ENCODE results near the gene LRP3.
"Not testable (repeated sequence)": the region's sequence is repeated elsewhere in the genome, so short reads cannot be mapped to it uniquely, and the experiment has no call there.

Gene LRP3, protein sequence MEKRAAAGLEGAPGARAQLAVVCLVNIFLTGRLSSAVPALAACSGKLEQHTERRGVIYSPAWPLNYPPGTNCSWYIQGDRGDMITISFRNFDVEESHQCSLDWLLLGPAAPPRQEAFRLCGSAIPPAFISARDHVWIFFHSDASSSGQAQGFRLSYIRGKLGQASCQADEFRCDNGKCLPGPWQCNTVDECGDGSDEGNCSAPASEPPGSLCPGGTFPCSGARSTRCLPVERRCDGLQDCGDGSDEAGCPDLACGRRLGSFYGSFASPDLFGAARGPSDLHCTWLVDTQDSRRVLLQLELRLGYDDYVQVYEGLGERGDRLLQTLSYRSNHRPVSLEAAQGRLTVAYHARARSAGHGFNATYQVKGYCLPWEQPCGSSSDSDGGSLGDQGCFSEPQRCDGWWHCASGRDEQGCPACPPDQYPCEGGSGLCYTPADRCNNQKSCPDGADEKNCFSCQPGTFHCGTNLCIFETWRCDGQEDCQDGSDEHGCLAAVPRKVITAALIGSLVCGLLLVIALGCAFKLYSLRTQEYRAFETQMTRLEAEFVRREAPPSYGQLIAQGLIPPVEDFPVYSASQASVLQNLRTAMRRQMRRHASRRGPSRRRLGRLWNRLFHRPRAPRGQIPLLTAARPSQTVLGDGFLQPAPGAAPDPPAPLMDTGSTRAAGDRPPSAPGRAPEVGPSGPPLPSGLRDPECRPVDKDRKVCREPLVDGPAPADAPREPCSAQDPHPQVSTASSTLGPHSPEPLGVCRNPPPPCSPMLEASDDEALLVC

DNA sequence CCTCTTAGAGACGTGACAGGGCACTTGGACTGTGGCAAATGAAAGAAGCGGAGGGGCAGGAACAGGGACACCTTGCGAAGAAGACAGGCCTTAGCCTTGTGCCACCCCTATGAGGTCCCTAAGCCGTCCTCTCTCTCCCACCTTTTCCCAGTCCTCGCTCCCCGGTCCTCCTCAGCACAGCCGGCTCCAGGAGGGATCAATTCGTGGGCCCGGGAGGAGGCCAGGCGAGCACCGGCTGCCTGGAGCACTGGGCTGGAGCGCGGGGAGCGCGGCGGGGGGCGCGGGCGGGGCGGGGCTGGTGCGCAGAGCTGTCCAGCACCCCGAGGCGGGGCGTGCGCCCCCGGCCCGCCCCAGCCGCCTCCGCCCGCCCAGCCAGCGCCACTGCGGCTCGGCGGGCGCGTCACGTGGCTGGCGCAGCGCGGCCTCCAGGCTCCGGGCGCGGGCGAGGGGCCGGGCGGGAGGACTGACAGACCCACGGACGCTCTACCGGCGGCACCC is at the start of gene LRP3:
TSS of gene LRP3 (plus strand) at position 466 of the 498 bp plus-strand sequence. CDS start 456 bp downstream, outside the sequence.
- in situ Hi-C loops (cut with MboI; ENCODE audit: low sequenced_read_pairs): no loop called here

- in situ Hi-C loops (cut with MboI; ENCODE audit: low sequenced_read_pairs): loop anchor here (25.0 kb wide), 1 partner anchor 266 kb away; no protein-coding TSS in a partner anchor
Observed at GRCh38 chr19:33146209-33146608, 47.9 kb upstream of the LRP3 start.

DNA sequence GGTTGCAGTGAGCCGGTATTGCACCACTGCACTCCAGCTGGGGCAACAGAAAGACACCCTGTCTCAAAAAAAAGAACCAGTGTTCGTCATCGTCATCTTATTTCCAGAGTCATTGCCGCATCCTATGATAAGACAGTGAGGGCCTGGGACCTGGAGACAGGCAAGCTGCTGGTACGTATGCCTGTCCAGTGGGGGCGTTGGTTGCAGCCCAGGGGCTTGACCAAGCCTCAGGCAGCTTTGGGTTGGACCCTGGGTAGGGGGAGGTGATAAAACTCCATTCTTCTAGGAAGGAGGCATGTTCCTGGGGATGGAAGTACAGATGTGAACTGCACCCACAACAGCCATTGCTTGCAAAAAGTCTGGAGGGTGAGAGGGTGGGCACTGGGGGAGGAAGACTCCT is 46.6 kb upstream of the LRP3 start:
- in situ Hi-C loops (cut with MboI; ENCODE audit: low sequenced_read_pairs): loop anchor here (25.0 kb wide), 1 partner anchor 265 kb away; no protein-coding TSS in a partner anchor

DNA sequence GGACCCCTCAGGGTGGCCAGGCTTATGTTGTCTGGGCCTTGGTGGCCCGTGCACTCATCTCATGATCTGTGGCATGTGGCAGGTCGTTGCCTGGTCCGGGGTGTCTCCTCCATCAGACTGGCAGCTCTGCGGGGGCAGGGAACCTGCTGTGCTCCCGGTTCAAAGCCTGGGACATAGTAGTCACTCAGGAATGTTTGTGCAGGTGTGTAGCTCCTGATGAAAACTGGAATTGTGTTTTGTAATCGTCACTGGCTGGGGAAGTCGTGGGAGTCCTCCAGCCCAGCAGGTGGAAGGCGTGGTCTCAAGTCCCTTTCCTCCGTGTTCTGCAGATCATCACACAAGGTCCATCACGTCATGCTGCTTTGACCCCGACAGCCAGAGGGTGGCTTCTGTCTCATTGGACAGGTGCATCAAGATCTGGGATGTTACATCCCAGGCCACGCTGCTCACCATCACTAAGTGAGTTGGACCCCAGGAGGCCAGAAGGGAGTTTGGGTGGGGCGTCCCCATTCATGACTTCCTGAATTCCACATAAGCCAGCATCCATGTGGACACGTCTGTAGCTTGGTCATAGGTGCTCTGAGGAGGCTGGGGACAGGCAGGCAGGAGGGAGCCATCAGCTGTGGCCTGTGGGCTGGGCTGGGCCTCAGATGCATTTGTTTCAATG is 43.1 kb upstream of the LRP3 start:
- in situ Hi-C loops (cut with MboI; ENCODE audit: low sequenced_read_pairs): no loop called here

GRCh38 chr19:33152176-33152575 is 42.0 kb upstream of the LRP3 start:
- in situ Hi-C loops (cut with MboI; ENCODE audit: low sequenced_read_pairs): no loop called here

DNA sequence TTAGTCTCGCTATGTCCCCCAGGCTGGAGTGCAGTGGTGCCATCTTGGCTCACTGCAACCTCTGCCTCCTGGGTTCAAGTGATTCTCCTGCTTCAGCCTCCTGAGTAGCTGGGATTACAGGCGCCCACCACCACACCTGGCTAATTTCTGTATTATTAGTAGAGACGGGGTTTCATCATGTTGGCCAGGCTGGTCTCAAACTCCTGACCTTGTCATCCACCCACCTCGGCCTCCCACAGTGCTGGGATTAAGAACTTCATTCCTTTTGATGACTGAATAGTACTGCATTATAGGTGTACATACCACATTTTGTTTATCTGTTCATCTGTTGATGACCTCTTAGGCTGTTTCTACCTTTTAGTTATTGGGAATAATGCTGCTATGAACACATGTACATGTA is 41.5 kb upstream of the LRP3 start:
- in situ Hi-C loops (cut with MboI; ENCODE audit: low sequenced_read_pairs): not testable (repeated sequence)

- in situ Hi-C loops (cut with MboI; ENCODE audit: low sequenced_read_pairs): not testable (repeated sequence)
Observed at GRCh38 chr19:33154313-33154712, 39.8 kb upstream of the LRP3 start.

- in situ Hi-C loops (cut with MboI; ENCODE audit: low sequenced_read_pairs): no loop called here
Observed at GRCh38 chr19:33156334-33156733, 37.8 kb upstream of the LRP3 start.

DNA sequence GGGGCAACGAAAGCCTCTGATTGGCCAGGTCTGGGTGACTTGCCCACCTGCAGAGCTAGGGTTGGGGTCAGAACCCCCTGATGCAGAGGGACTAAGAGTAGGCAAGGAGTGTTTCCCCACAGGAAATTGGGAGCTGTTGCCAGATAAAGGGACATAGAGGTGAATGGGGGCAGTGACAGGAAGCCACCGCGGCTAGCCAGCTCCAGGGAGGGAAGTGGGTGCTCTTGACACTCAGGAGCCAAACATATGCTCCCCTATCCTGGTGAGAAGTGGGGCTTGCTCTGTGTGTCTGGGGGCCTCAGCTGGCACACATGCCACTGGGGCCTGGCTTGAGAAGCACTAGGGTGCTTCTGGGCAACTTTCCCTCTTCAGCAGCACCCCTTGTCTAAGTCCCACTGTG is 36.2 kb upstream of the LRP3 start:
- in situ Hi-C loops (cut with MboI; ENCODE audit: low sequenced_read_pairs): no loop called here

DNA sequence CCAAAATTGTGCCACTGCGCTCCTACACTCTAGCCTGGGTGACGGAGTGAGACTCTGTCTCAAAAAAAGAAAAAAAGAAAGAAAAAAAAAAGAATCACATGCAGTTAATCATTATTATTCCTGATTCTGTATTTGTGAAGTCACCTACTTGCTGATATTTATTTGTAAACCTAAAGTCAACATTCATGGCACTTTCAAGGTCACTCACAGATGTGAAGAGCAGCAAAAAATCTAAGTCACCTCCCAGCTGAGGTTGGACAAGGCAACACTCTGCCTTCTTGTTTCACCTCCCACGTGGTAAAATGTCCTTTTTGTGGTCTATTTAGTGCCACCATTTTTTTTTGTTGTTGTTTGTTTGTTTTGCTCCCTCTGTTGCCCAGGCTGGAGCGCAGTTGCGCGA is 35.8 kb upstream of the LRP3 start:
- in situ Hi-C loops (cut with MboI; ENCODE audit: low sequenced_read_pairs): no loop called here

GRCh38 chr19:33159149-33159548 is 35.0 kb upstream of the LRP3 start:
- in situ Hi-C loops (cut with MboI; ENCODE audit: low sequenced_read_pairs): no loop called here

GRCh38 chr19:33159893-33160292 is 34.2 kb upstream of the LRP3 start:
- in situ Hi-C loops (cut with MboI; ENCODE audit: low sequenced_read_pairs): no loop called here

DNA sequence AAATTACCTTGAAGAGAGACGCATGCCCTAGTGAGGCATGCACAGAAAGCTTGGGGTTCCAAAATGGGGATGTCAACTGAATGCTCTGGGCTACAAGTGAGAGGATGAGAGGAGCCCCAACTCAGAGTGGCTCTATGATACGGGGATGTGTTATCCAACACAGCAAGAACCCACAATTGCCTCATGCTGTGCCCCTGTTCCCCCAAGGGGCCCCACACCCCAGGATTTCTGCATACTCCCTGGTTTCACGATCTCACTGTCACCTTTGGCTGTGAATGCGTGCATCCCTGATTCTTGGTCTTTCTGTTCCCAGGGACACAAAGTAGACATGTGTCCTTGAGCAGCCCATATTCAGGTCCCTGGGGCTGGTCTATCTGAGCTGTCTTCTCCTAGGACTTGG is 32.9 kb upstream of the LRP3 start:
- in situ Hi-C loops (cut with MboI; ENCODE audit: low sequenced_read_pairs): no loop called here

- in situ Hi-C loops (cut with MboI; ENCODE audit: low sequenced_read_pairs): no loop called here
Observed at GRCh38 chr19:33163481-33163880, 30.6 kb upstream of the LRP3 start.

DNA sequence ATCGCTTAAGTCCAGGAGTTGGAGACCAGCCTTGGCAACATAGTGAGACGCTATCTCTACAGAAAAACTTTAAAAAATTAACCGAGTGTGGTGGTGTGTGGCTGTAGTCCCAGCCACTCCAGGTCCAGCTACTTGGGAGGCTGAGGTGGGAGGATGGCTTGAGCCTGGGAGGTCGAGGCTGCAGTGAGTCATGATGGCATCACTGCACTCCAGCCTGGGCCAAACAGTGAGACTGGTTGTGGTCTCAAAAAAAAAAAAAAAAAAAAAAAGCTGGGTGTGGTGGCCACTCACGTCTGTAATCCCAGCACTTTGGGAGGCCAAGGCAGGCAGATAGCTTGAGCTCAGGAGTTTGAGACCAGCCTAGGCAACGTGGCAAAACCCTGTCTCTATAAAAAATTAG is 28.1 kb upstream of the LRP3 start:
- in situ Hi-C loops (cut with MboI; ENCODE audit: low sequenced_read_pairs): not testable (repeated sequence)

- in situ Hi-C loops (cut with MboI; ENCODE audit: low sequenced_read_pairs): no loop called here
Observed at GRCh38 chr19:33167438-33167837, 26.7 kb upstream of the LRP3 start.

- in situ Hi-C loops (cut with MboI; ENCODE audit: low sequenced_read_pairs): no loop called here
Observed at GRCh38 chr19:33168528-33168927, 25.6 kb upstream of the LRP3 start.

DNA sequence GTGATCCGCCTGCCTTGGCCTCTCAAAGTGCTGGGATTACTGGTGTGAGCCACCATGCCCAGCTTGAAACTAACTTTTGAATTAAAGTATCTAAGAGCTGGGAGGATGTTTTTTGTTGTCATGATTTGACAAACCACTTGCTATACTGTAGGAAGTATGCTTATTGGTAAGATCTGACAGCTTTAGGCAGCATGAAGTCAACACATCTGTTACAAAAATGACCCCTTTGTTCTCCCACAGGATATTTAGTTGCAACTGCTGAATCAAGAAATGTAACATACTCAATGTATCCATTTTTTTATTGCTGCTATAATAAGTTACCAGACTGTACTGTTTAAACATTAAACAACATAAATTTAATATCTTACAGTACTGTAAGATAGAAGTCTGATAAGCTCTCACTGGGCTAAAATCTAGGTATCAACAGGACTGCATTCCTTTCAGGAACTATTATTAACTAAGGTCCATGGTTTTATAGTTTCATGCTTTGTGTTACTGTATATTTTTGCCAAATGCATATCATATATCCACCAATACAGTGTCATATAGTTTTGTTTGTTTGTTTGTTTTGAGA is 22.8 kb upstream of the LRP3 start:
- in situ Hi-C loops (cut with MboI; ENCODE audit: low sequenced_read_pairs): no loop called here

GRCh38 chr19:33171916-33172359 is 22.2 kb upstream of the LRP3 start:
- in situ Hi-C loops (cut with MboI; ENCODE audit: low sequenced_read_pairs): no loop called here

- in situ Hi-C loops (cut with MboI; ENCODE audit: low sequenced_read_pairs): no loop called here
Observed at GRCh38 chr19:33174186-33174585, 19.9 kb upstream of the LRP3 start.
